ENCODE results near the gene CD300LG. TPM values are rescaled to one million over a fixed set of nuclear protein-coding genes. Genes with fewer than 3 reads are reported as not detected.

Gene CD300LG
- polyA plus RNA-seq, 1 donor (not counting 4 experiments of a cell fraction or from before 2014, with no cell fraction given) = not detected

DNA sequence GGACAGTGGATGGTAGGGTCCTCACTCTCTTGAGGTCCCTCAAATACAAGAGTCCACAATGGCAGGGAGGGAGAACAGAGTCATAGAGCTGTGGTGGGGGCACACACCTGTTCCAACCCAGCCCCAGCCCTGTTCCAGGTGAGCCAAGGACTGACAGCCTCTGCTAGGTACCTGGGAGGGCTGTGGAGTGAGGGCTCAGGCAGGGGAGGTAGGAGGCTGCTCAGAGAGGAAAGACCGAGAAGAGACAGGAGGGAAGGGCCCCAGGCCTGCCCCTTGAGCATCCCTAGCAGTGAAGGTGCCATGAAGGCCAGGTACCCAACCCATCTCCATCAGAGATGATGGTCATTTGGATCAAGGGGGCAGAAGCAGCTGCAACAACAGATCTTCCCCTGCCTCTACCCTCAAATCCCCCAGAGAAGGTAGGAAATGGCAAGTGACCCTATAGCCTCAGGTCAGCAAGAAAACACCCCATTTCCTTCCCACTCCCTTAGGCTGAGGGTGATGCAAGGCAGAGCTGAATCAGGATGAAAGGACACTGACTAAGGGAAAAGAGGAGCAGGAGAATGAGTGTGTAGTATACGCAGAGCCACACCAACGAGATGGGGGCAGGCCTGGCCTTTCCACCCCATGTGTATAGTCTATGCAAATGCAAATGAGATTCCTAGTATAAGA, 28.6 kb downstream of the CD300LG start:
- FAIRE-seq (no peak), DNase-seq (ENCODE audit: low read depth, low spot score) (no peak)
- no peaks in the 10 kb centered on the region for H3K9me3 ChIP-seq (ENCODE audit: control insufficient read depth, low read depth, low read length)
- no peak overlapping the region for H2AFZ ChIP-seq (ENCODE audit: control insufficient read depth, low read length)
- no peak overlapping the region for H3K4me2 ChIP-seq (ENCODE audit: control insufficient read depth, extremely low read depth, insufficient read depth, low read depth, low read length)
- H3K4me1 ChIP-seq (ENCODE audit: control insufficient read depth, extremely low read depth, insufficient read depth, low read length) = peaks cover 5% of the 10 kb centered on the region
- H3K27ac ChIP-seq (ENCODE audit: control insufficient read depth, insufficient read depth, low read length) = no peak overlapping the region
- dilution Hi-C loops (cut with MboI; ENCODE audit: extremely low pct_ligation_motif_present, low sequenced_read_pairs) = no loop called here
- no peaks in the 10 kb centered on the region for H3K9me1 ChIP-seq (ENCODE audit: control insufficient read depth, extremely low read depth, insufficient read depth, low read length)
- TF ChIP-seq, protein P1, sequence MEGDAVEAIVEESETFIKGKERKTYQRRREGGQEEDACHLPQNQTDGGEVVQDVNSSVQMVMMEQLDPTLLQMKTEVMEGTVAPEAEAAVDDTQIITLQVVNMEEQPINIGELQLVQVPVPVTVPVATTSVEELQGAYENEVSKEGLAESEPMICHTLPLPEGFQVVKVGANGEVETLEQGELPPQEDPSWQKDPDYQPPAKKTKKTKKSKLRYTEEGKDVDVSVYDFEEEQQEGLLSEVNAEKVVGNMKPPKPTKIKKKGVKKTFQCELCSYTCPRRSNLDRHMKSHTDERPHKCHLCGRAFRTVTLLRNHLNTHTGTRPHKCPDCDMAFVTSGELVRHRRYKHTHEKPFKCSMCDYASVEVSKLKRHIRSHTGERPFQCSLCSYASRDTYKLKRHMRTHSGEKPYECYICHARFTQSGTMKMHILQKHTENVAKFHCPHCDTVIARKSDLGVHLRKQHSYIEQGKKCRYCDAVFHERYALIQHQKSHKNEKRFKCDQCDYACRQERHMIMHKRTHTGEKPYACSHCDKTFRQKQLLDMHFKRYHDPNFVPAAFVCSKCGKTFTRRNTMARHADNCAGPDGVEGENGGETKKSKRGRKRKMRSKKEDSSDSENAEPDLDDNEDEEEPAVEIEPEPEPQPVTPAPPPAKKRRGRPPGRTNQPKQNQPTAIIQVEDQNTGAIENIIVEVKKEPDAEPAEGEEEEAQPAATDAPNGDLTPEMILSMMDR (optimal IDR thresholded peaks at IDR 0.05 in 1 of 3, IDR thresholded peaks at IDR 0.05 in 1 of 3, conservative IDR thresholded peaks at IDR 0.05 in 1 of 3; ENCODE audit: extremely low read depth in 1 of 3, insufficient read depth in 2 of 3, low read length in 3 of 3) = no peak
- no peak for TF ChIP-seq EZH2 (IDR thresholded peaks at IDR 0.05; ENCODE audit: low read length)
- H3K79me2 ChIP-seq (ENCODE audit: control insufficient read depth, insufficient read depth, low read length) = no peaks in the 10 kb centered on the region
- H3K27me3 ChIP-seq (ENCODE audit: control insufficient read depth, extremely low read depth, insufficient read depth, low read length) = no peaks in the 10 kb centered on the region
- no peak overlapping the region for H3K4me3 ChIP-seq (ENCODE audit: control insufficient read depth in 2 of 3, extremely low read depth in 1 of 3, insufficient read depth in 2 of 3, low read depth in 1 of 3, low read length in 3 of 3)
- H3K36me3 ChIP-seq (ENCODE audit: control insufficient read depth in 2 of 2, extremely low read depth in 1 of 2, insufficient read depth in 2 of 2, low read length in 2 of 2) = no peaks in the 10 kb centered on the region
- no peaks in the 10 kb centered on the region for H4K20me1 ChIP-seq (ENCODE audit: control insufficient read depth, extremely low read depth, insufficient read depth, low read length)
- no peak overlapping the region for H3K9ac ChIP-seq (ENCODE audit: control insufficient read depth, extremely low read depth, insufficient read depth, low read length)

- H3K4me1 ChIP-seq (ENCODE audit: control insufficient read depth, extremely low read depth, insufficient read depth, low read length) = peaks cover 1% of the 10 kb centered on the region
- no peak overlapping the region for H3K4me3 ChIP-seq (ENCODE audit: control insufficient read depth in 2 of 3, extremely low read depth in 1 of 3, insufficient read depth in 2 of 3, low read depth in 1 of 3, low read length in 3 of 3)
- dilution Hi-C loops (cut with MboI; ENCODE audit: extremely low pct_ligation_motif_present, low sequenced_read_pairs) = no loop called here
- no peak for DNase-seq (ENCODE audit: low read depth, low spot score)
- H3K79me2 ChIP-seq (ENCODE audit: control insufficient read depth, insufficient read depth, low read length) = no peaks in the 10 kb centered on the region
- no peak overlapping the region for H2AFZ ChIP-seq (ENCODE audit: control insufficient read depth, low read length)
- H3K9ac ChIP-seq (ENCODE audit: control insufficient read depth, extremely low read depth, insufficient read depth, low read length) = no peak overlapping the region
- H3K9me1 ChIP-seq (ENCODE audit: control insufficient read depth, extremely low read depth, insufficient read depth, low read length) = no peaks in the 10 kb centered on the region
- no peak for TF ChIP-seq EZH2 (IDR thresholded peaks at IDR 0.05; ENCODE audit: low read length)
- TF ChIP-seq, protein P1 (optimal IDR thresholded peaks at IDR 0.05 in 1 of 3, IDR thresholded peaks at IDR 0.05 in 1 of 3, conservative IDR thresholded peaks at IDR 0.05 in 1 of 3; ENCODE audit: extremely low read depth in 1 of 3, insufficient read depth in 2 of 3, low read length in 3 of 3) = no peak
- no peaks in the 10 kb centered on the region for H3K36me3 ChIP-seq (ENCODE audit: control insufficient read depth in 2 of 2, extremely low read depth in 1 of 2, insufficient read depth in 2 of 2, low read length in 2 of 2)
- H3K4me2 ChIP-seq (ENCODE audit: control insufficient read depth, extremely low read depth, insufficient read depth, low read depth, low read length) = no peak overlapping the region
- H4K20me1 ChIP-seq (ENCODE audit: control insufficient read depth, extremely low read depth, insufficient read depth, low read length) = no peaks in the 10 kb centered on the region
- FAIRE-seq = no peak
- no peaks in the 10 kb centered on the region for H3K27me3 ChIP-seq (ENCODE audit: control insufficient read depth, extremely low read depth, insufficient read depth, low read length)
- no peaks in the 10 kb centered on the region for H3K9me3 ChIP-seq (ENCODE audit: control insufficient read depth, low read depth, low read length)
- H3K27ac ChIP-seq (ENCODE audit: control insufficient read depth, insufficient read depth, low read length) = no peak overlapping the region
Observed at GRCh38 chr17:43877031-43877430, 30.1 kb downstream of the CD300LG start.
